GM12874 (cell line): Measurements from ENCODE around the gene SLC35F1.

ENCODE experiments used
- TF ChIP-seq, protein P1 (sequence below): IDR thresholded peaks from 2 replicates; pipeline ENCODE4 v1.5.1; 2011; ENCODE audit warnings: low read depth, mild to moderate bottlenecking, control low read depth, low read length, moderate library complexity; ENCODE audit not compliant: insufficient read depth

SLC35F1 gene

DNA sequence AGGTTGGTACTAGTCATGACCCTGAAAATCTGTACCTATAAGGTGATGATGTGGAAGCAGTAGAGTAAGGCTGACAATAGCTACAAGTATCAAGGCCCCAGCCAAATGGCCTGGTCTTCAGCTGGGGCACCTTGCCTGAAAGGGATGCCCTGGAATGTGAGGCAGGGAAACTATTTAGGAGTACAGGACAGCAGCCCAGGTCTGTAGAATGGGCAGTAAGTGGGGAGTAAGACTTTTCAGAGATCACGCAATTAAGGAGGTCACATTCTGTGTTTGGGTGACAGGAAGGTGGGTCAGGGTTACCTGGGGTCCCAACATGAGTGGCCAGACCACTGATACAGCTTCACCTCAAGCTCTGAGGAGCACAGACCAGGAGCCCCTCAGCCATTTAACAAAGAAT lies 9.4 kb downstream of the SLC35F1 start:
- TF ChIP-seq, protein P1, sequence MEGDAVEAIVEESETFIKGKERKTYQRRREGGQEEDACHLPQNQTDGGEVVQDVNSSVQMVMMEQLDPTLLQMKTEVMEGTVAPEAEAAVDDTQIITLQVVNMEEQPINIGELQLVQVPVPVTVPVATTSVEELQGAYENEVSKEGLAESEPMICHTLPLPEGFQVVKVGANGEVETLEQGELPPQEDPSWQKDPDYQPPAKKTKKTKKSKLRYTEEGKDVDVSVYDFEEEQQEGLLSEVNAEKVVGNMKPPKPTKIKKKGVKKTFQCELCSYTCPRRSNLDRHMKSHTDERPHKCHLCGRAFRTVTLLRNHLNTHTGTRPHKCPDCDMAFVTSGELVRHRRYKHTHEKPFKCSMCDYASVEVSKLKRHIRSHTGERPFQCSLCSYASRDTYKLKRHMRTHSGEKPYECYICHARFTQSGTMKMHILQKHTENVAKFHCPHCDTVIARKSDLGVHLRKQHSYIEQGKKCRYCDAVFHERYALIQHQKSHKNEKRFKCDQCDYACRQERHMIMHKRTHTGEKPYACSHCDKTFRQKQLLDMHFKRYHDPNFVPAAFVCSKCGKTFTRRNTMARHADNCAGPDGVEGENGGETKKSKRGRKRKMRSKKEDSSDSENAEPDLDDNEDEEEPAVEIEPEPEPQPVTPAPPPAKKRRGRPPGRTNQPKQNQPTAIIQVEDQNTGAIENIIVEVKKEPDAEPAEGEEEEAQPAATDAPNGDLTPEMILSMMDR = no peak

DNA sequence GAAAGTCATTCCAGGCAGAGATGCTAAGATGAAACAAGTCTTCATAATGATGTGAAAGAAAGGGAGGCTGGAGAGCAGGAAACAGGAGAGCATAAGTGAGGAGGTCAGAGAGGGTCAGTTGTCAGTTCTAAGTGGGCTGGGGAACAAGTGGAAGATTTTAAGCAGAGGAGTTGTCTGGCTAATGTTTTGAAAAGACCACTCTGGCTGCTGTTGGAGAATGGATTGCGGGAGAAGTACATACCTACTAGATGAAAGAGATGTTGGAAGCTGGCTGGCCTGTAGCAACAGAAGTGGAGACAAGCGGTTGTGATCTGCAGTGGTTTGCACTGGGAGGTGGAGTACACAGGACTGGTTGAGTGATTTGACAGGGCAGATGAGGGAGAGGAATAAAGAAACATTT lies 10.1 kb downstream of the SLC35F1 start:
- TF ChIP-seq, protein P1 = no peak

DNA sequence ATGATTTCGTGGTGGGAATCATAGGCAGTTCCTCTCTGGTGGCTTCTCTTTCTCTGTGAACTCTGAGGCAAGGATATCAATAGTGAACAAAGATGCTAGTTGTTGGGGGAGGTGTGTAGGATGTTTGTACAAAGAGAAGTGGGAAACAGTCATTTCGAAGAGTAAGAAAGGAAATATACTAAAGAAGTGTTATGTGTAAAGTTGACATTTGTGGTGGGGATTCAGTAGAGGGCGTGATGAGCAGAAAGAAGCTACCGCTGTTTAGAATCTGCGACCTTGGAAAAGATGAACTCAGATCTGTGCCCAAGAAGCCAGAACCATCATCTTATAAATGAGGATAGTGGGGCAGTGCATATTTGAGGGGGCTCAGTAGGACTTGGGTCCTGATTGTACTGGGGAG lies 11.4 kb downstream of the SLC35F1 start:
- TF ChIP-seq, protein P1 = no peak

DNA sequence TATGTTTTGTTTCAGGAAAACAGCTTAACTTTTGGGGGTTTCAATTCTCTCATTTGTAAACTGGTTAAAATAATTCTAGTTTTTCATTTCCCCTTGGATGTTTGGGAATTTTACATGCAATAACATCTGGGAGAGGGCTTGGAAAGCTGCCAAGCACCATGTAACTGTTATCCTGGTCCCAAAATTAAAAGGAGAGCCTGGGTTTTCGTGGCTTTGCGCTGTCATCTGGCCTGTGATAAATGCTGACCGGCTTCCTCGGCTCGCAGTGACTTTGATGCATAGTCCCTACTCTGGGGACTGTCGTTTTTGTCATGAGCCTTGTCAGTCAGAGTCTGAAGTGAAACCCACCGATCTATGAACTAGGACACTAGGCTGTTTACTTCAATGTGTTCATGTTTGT lies 12.2 kb downstream of the SLC35F1 start:
- TF ChIP-seq, protein P1 = no peak

DNA sequence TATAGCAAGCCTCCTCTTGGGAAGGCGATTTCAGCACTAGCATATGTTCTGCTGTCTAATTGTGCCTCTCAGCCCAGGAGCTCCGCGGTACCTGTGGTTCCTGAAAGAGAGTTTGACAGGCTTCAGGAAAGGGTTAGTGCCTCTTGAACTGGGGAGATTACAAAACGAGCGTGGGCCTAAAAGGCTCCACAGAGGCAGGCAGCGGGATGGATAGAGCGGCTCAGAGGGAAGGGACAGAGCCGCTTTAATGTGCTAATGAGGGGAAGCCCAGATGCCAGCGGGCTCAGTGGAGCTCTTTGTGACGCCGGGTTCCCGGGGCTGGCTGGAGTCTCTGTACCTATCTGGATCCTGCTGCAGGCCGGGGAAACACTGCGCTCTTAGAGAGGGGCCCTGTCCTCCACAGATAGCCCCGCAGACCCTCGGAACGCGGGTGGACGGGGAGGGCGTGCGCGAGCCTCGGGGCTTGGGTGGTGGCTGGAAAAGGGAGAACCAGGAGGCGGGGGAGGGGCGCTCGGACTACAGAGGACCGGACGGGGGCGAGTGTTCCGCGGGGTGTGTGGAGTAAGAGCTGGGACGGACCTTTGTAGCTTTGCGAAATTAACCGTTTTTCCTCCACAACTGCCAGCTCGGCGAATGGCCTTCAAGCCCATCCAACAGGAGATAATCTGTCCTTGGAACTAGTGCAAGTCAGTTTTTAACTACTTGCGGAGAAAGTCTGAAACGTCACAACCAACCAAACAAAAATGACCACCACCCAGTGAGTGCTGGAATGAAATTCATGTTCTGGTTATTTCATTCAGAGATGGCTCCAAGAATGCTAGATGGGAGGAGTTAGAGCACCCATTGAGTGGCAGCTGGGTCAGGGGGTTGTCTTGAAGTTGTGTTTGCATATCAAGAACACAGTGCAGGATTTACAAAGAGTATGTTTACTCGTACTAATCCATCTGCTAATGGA lies 13.0 kb downstream of the SLC35F1 start:
- TF ChIP-seq, protein P1 = no peak

DNA sequence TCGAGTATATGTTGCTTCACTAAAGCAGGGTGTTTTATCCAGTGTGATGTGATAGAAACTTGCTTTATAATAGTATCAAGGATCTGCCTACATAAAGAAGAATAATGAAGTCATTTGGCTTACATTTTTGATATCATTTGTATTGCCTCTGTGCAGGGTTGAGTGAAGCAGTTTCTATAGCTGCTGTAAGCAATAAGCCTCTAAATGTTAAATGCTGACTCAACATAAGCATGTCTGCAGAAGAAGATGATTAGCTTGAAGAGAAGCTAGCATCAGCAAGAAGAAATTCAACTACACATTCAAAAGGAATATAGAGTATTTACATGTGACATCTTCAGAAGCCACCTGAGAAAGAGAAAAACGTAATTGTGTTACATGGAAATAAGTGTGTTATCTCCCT lies 17.6 kb downstream of the SLC35F1 start:
- TF ChIP-seq, protein P1 = no peak

DNA sequence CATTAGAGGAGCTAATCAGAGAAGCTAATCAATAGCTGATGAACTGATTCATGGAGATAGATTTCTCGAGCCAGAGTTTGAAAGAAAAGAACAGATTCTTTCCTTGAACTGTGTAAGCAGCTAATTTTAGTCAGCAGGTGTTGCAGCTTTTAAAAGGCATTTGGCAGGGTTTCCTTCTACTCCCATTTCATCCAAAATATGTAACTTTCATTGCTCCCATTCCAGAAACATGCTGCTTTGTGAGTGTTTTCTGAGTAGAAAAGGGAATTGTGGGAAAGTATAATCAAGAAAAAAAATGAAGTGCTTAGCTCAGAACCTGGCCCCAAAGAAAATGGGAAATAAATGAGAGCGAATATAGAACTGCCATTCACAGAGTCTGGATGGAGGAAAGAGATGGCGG lies 20.8 kb downstream of the SLC35F1 start:
- TF ChIP-seq, protein P1 = no peak
